Peyer's patch (tissue), 4 donors: ENCODE data around the gene AMBP. TPM values are rescaled to one million over a fixed set of nuclear protein-coding genes. Genes with fewer than 3 reads are reported as not detected.

ENCODE experiments used
- DNase-seq, 3 donors: peaks; one replicate each; pipeline ENCODE4 v3.0.0-alpha.2; 2017 to 2019
- H3K27ac ChIP-seq, 4 donors: fragments of 200-600 bp; sonication (generic); one replicate each; pipeline ENCODE4 v1.5.1; 2016 to 2019
- H3K27me3 ChIP-seq, 2 donors: fragments of 200-600 bp; sonication (generic); one replicate each; pipeline ENCODE4 v1.5.1; 2019
- H3K36me3 ChIP-seq, 3 donors: fragments of 200-600 bp; sonication (generic); one replicate each; pipeline ENCODE4 v1.5.1; 2016 to 2019
- H3K4me1 ChIP-seq, 4 donors: fragments of 200-600 bp; sonication (generic); one replicate each; pipeline ENCODE4 v1.5.1; 2016 to 2019
- H3K4me3 ChIP-seq, 4 donors: fragments of 200-600 bp; sonication (generic); 1 replicate in 3 of 4; 2 replicates in 1 of 4; pipeline ENCODE4 v1.5.1; 2016 to 2019; ENCODE audit warnings: mild to moderate bottlenecking in 1 of 4
- H3K9me3 ChIP-seq, 4 donors: fragments of 200-600 bp; sonication (generic); one replicate each; pipeline ENCODE4 v1.5.1; 2016 to 2019; ENCODE audit warnings: mild to moderate bottlenecking in 1 of 4
- POLR2A ChIP-seq, 2 donors: fragments of 450-650 bp; IDR thresholded peaks; one replicate each; pipeline ENCODE4 v1.5.1; 2017; ENCODE audit warnings: antibody characterized with exemption in 2 of 2, mild to moderate bottlenecking in 2 of 2, moderate library complexity in 2 of 2
- total RNA-seq, 4 donors: library from RNA; depleted of rRNA; stranded (reverse); fragments of >200 nt; gene quantifications; one replicate each; pipeline ENCODE4 v1.1.0, GENCODE V29; 2016
- TF ChIP-seq, protein P1 (sequence below), 6 experiments: fragments of 450-650 bp in 4 of 6; fragments of 200-600 bp in 2 of 6; sonication (generic) in 1 of 6; IDR thresholded peaks; one replicate each; pipeline ENCODE4 v1.5.1; 2017 to 2019; ENCODE audit warnings: antibody characterized with exemption in 6 of 6, mild to moderate bottlenecking in 3 of 6, moderate library complexity in 1 of 6

Gene AMBP
- total RNA-seq, 4 donors from 2014 or later: 4.4 TPM; not detected in 3

DNA sequence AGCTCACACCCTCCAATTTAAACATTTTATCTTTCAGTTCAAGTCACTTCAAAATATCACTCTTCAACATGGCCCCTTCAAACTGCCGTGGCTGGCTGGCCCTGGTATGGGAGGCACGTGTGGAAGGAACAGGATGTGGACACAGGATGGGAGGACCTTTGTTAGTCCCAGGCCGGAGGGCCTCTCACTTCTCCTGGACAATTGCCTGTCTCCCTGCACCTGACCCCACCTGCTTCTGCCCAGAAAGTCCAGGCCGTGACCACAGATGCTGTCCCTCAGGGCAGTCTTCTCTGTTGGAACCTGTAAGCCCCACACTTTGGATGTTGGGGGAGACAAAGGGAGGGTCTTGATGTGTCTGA lies 19.4 kb downstream of the AMBP start:
- Histone ChIP-seq H3K4me1 (no peaks in the 10 kb centered on the region), H3K27ac (no peak overlapping the region), H3K4me3 (no peak overlapping the region), H3K9me3 (no peaks in the 10 kb centered on the region), H3K27me3 (no peaks in the 10 kb centered on the region), H3K36me3 (no peaks in the 10 kb centered on the region)
- TF ChIP-seq, protein P1, sequence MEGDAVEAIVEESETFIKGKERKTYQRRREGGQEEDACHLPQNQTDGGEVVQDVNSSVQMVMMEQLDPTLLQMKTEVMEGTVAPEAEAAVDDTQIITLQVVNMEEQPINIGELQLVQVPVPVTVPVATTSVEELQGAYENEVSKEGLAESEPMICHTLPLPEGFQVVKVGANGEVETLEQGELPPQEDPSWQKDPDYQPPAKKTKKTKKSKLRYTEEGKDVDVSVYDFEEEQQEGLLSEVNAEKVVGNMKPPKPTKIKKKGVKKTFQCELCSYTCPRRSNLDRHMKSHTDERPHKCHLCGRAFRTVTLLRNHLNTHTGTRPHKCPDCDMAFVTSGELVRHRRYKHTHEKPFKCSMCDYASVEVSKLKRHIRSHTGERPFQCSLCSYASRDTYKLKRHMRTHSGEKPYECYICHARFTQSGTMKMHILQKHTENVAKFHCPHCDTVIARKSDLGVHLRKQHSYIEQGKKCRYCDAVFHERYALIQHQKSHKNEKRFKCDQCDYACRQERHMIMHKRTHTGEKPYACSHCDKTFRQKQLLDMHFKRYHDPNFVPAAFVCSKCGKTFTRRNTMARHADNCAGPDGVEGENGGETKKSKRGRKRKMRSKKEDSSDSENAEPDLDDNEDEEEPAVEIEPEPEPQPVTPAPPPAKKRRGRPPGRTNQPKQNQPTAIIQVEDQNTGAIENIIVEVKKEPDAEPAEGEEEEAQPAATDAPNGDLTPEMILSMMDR (IDR thresholded peaks at IDR 0.05): no peak
- TF ChIP-seq POLR2A (IDR thresholded peaks at IDR 0.05): no peak
- DNase-seq: peak in 1 of 3 donors; percentile 13

DNA sequence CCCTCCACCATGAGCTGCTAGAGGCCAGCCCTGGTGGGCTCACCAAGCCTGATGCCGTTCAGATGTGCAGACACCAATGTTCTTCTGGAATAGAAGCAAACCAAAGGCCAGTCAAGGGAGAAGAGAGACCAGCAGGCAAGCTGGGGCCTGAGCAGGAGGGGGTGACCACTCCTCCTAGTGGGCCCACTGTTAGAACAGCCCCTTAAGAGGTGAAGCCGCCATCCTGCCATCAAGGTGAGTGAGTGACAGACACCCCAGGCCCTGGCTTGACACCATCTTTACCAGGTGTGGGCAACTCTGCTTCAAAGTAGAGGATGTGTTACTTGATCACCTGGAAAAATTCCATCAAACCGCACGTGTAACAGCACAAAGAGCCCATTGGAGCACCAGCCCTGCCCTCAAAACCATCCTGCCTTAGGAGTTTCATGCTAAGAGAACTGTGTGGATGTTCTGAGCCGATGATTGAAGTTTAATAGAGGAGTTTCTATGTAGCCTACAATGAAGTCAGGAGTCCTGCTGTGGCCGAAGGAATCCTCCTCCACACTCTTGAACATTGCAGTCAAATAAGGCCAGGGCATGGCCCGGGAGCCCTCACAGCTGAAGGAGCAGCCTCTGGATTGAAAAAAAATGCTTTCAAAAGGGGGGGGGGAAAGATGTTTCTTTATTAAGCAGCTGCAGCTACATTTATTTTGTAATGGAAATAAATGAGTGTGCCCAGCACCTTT lies 20.8 kb downstream of the AMBP start:
- no peaks in the 10 kb centered on the region for H3K36me3 ChIP-seq
- H3K4me3 ChIP-seq: no peak overlapping the region
- no peaks in the 10 kb centered on the region for H3K9me3 ChIP-seq
- no peaks in the 10 kb centered on the region for H3K27me3 ChIP-seq
- TF ChIP-seq, protein P1 (IDR thresholded peaks at IDR 0.05): no peak
- no peak for TF ChIP-seq POLR2A (IDR thresholded peaks at IDR 0.05)
- no peaks in the 10 kb centered on the region for H3K4me1 ChIP-seq
- peak in 1 of 3 donors; percentile 11 for DNase-seq
- no peak overlapping the region for H3K27ac ChIP-seq

DNA sequence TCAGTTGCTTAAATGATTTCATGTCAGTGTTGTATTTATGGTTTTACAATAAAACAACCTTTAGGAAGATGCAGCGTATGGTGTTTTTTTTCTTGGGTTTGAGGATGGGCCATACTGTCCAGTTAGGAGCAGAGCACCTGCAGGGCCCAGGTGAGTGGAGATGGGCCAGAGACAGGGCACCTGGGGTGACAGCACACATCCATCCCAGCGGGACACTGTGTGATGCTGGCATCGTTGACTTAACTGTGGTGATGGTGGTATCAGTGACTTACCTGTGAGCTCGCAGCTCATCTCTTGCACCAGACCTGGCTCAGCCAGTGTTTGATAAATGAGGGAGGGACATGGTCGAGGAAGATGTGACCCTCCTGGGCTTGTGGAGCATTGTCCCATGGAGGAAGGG lies 21.6 kb downstream of the AMBP start:
- no peaks in the 10 kb centered on the region for H3K9me3 ChIP-seq
- no peaks in the 10 kb centered on the region for H3K4me1 ChIP-seq
- no peak for DNase-seq
- H3K4me3 ChIP-seq: no peak overlapping the region
- no peaks in the 10 kb centered on the region for H3K27me3 ChIP-seq
- no peak for TF ChIP-seq POLR2A (IDR thresholded peaks at IDR 0.05)
- TF ChIP-seq, protein P1 (IDR thresholded peaks at IDR 0.05): no peak
- no peaks in the 10 kb centered on the region for H3K36me3 ChIP-seq
- H3K27ac ChIP-seq: no peak overlapping the region

DNA sequence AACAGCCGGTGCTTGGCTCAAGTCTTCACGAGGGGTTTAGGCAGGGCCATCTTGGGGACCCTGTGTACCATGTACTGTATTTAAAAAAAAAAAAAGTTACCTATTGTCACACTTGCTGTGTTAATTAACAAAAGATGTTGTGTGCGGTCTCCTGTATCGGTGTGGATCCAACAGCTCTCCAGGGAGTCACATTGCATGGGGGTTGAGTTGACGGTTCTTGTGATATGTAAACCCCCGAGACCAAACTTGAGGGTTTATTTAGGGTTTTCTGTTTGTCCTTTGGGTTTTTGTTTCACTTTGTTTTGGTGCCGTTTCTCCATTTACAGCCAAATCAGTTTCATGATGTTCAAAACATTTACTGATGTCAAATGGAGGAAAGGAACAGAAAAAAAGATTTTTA lies 22.2 kb downstream of the AMBP start:
- Histone ChIP-seq H3K9me3 (no peaks in the 10 kb centered on the region), H3K4me3 (no peak overlapping the region), H3K27ac (no peak overlapping the region), H3K4me1 (no peaks in the 10 kb centered on the region), H3K27me3 (no peaks in the 10 kb centered on the region), H3K36me3 (no peaks in the 10 kb centered on the region)
- DNase-seq: peak in 1 of 3 donors; percentile 10
- TF ChIP-seq POLR2A (IDR thresholded peaks at IDR 0.05): no peak
- TF ChIP-seq, protein P1 (IDR thresholded peaks at IDR 0.05): no peak

DNA sequence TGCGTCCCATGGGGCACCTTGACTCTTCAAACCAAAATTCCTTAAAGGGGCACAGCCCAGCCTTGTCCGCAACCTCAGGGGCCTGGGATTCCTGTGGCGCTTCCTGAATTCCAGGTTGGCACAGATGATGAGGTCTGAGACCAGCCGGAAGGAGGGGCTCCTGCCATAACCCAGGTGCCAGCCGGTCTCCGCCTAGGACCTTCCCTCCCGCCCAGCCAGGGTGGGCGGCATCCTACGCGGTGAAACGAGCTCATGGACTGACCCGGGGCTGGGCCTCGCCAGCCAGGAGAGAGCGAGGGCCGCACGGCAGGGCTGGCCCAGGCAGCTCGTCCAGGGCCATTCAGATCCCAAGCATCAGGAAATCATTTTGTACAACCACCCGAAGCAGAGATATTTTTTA lies 23.0 kb downstream of the AMBP start:
- DNase-seq: peak in 1 of 3 donors; percentile 13
- no peaks in the 10 kb centered on the region for H3K9me3 ChIP-seq
- no peaks in the 10 kb centered on the region for H3K27me3 ChIP-seq
- TF ChIP-seq, protein P1 (IDR thresholded peaks at IDR 0.05): no peak
- TF ChIP-seq POLR2A (IDR thresholded peaks at IDR 0.05): no peak
- H3K4me1 ChIP-seq: no peaks in the 10 kb centered on the region
- no peak overlapping the region for H3K4me3 ChIP-seq
- H3K27ac ChIP-seq: no peak overlapping the region
- no peaks in the 10 kb centered on the region for H3K36me3 ChIP-seq
